Gastroesophageal sphincter (tissue), 4 donors: ENCODE results near the gene ULK4. TPM values are rescaled to one million over a fixed set of nuclear protein-coding genes. Genes with fewer than 3 reads are reported as not detected.

Experiments used
- ATAC-seq: fragments of 150-250 bp; one replicate; pipeline ENCODE4 v1.9.1; 2016; ENCODE audit warnings: mild to moderate bottlenecking, moderate library complexity
- H3K27ac ChIP-seq, 4 donors: fragments of 200-600 bp; sonication (generic) in 3 of 4; 1 replicate in 3 of 4; 2 replicates in 1 of 4; pipeline ENCODE4 v1.5.1; 2016 to 2019
- H3K27me3 ChIP-seq: fragments of 200-600 bp; sonication (generic); one replicate; pipeline ENCODE4 v1.5.1; 2019
- H3K36me3 ChIP-seq, 2 donors: fragments of 200-600 bp; sonication (generic); one replicate each; pipeline ENCODE4 v1.5.1; 2019; ENCODE audit warnings: control low read depth in 1 of 2
- H3K4me1 ChIP-seq, 3 donors: fragments of 200-600 bp; sonication (generic); 1 replicate in 2 of 3; 2 replicates in 1 of 3; pipeline ENCODE4 v1.5.1; 2016 to 2019; ENCODE audit warnings: control low read depth in 2 of 3
- H3K4me3 ChIP-seq, 2 donors: fragments of 200-600 bp; sonication (generic); one replicate each; pipeline ENCODE4 v1.5.1; 2019; ENCODE audit warnings: mild to moderate bottlenecking in 1 of 2, moderate library complexity in 1 of 2
- H3K9me3 ChIP-seq, 3 donors: fragments of 200-600 bp; sonication (generic); one replicate each; pipeline ENCODE4 v1.5.1; 2017 to 2019; ENCODE audit warnings: control low read depth in 2 of 3
- EP300 ChIP-seq: sonication (generic); formaldehyde crosslinking; IDR thresholded peaks from one replicate; pipeline ENCODE4 v1.6.1; 2017; ENCODE audit warnings: antibody characterized with exemption, mild to moderate bottlenecking
- POLR2A ChIP-seq, 2 donors: fragments of 450-650 bp; IDR thresholded peaks; one replicate each; pipeline ENCODE4 v1.6.1; 2017; ENCODE audit warnings: antibody characterized with exemption in 2 of 2, mild to moderate bottlenecking in 2 of 2, moderate library complexity in 1 of 2
- POLR2AphosphoS5 ChIP-seq: sonication (generic); formaldehyde crosslinking; IDR thresholded peaks from one replicate; pipeline ENCODE4 v1.6.1; 2017; ENCODE audit warnings: antibody characterized with exemption
- WGBS, 2 donors: methylation state at CpG; one replicate each; pipeline ENCODE4 v1.1.5; 2018; ENCODE audit warnings: low coverage in 1 of 2; 5-methylcytosine and 5-hydroxymethylcytosine counted together
- total RNA-seq, 4 donors: library from RNA; depleted of rRNA; stranded (reverse); fragments of >200 nt; gene quantifications; one replicate each; pipeline ENCODE4 v1.1.0, GENCODE V29; 2016
- TF ChIP-seq, protein P1 (sequence below), 4 experiments: fragments of 200-600 bp in 2 of 4; fragments of 450-650 bp in 2 of 4; sonication (generic) in 1 of 4; IDR thresholded peaks; one replicate each; pipeline ENCODE4 v1.5.1; 2017 to 2019; ENCODE audit warnings: antibody characterized with exemption in 4 of 4, mild to moderate bottlenecking in 2 of 4, moderate library complexity in 2 of 4

Gene ULK4
- total RNA-seq, 4 donors from 2014 or later, result 3.8 to 15.4 (median 8.8) TPM

DNA sequence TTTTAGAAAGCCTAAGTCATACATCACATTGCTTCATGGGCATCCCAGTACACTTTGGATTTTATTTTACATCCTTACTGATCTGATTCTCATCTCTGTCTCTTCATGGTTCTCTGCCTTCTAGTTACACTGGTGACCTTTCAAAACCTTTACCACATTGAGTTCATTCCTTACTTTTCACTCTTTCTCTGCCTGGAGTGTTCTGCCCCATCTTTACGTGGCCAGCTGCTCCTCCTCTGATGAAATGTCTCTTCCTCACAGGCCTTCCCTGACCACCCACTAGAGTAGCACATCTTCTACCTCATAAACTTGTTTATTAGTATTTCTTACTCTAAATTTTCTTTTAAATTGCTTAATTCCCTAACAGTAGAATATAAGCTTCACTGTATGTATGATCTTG is 744.9 kb downstream of the ULK4 start:
- H3K27me3 ChIP-seq, result no peaks in the 10 kb centered on the region
- no peak overlapping the region for H3K4me3 ChIP-seq
- H3K27ac ChIP-seq, result no peak overlapping the region
- no peaks in the 10 kb centered on the region for H3K9me3 ChIP-seq
- no peaks in the 10 kb centered on the region for H3K36me3 ChIP-seq
- ATAC-seq, result no peak
- TF ChIP-seq EP300, result no peak
- TF ChIP-seq POLR2A (IDR thresholded peaks at IDR 0.05), result no peak
- no peak for TF ChIP-seq POLR2AphosphoS5
- TF ChIP-seq, protein P1, sequence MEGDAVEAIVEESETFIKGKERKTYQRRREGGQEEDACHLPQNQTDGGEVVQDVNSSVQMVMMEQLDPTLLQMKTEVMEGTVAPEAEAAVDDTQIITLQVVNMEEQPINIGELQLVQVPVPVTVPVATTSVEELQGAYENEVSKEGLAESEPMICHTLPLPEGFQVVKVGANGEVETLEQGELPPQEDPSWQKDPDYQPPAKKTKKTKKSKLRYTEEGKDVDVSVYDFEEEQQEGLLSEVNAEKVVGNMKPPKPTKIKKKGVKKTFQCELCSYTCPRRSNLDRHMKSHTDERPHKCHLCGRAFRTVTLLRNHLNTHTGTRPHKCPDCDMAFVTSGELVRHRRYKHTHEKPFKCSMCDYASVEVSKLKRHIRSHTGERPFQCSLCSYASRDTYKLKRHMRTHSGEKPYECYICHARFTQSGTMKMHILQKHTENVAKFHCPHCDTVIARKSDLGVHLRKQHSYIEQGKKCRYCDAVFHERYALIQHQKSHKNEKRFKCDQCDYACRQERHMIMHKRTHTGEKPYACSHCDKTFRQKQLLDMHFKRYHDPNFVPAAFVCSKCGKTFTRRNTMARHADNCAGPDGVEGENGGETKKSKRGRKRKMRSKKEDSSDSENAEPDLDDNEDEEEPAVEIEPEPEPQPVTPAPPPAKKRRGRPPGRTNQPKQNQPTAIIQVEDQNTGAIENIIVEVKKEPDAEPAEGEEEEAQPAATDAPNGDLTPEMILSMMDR (IDR thresholded peaks at IDR 0.05), result no peak
- 19 to 50% methylated on average over 1 of the region's 1 CpG for WGBS, 2 donors
- H3K4me1 ChIP-seq, result peaks cover 15 to 97% (median 17%) of the 10 kb centered on the region in 3 donors

DNA sequence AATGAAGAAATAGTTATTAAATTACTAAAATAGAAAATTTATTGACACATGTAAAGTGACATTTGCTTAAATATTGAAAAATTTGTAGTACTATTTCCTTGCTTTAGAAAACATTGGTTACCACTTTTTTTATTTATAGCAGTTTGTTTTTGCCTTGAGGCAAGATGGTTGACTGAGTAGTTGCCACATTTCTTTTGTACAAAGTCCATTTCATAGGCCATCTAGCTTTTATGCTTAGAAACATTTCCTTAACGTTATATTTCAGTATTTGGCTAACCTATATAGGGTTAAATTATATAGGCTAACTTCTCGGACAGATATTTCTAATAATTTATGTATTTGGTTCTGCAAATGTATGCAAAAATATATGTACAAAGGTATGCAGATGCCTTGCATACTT is 745.5 kb downstream of the ULK4 start:
- H3K36me3 ChIP-seq, result no peaks in the 10 kb centered on the region
- H3K27ac ChIP-seq, result no peak overlapping the region
- no peak for ATAC-seq
- TF ChIP-seq, protein P1 (IDR thresholded peaks at IDR 0.05), result no peak
- TF ChIP-seq POLR2A (IDR thresholded peaks at IDR 0.05) (no peak), EP300 (no peak), POLR2AphosphoS5 (no peak)
- no peak overlapping the region for H3K4me3 ChIP-seq
- no peaks in the 10 kb centered on the region for H3K27me3 ChIP-seq
- peaks cover 12 to 95% (median 14%) of the 10 kb centered on the region in 3 donors for H3K4me1 ChIP-seq
- 70 to 73% methylated on average over 2 of the region's 2 CpGs for WGBS, 2 donors
- H3K9me3 ChIP-seq, result no peaks in the 10 kb centered on the region

DNA sequence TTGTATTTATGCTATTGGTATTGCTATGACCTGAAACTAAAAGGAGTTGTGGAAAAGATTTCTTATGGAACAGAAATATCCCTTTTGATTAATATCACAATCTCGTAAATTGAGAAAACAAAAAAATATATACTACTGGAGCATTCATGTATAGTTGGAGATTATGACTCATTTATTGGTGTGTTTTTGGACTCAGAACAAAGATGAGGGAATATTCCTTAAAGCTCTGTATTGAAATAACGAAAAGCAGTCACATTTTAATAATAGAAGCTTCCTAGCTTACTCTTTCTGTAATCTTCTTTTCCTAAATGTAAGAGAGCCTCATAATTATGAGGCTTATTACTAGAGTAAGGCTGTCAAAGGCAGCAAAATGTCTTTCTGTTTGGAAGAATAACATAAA is 748.3 kb downstream of the ULK4 start:
- TF ChIP-seq POLR2AphosphoS5 (no peak), POLR2A (IDR thresholded peaks at IDR 0.05) (no peak), EP300 (no peak)
- TF ChIP-seq, protein P1 (IDR thresholded peaks at IDR 0.05), result no peak
- Histone ChIP-seq H3K4me3 (no peak overlapping the region), H3K27me3 (no peaks in the 10 kb centered on the region), H3K27ac (no peak overlapping the region), H3K4me1 (peaks cover 8 to 73% (median 10%) of the 10 kb centered on the region in 3 donors), H3K36me3 (no peaks in the 10 kb centered on the region), H3K9me3 (no peaks in the 10 kb centered on the region)
- WGBS, 2 donors, result 44 to 45% methylated on average over 2 of the region's 2 CpGs
- no peak for ATAC-seq

- H3K4me1 ChIP-seq, result peaks cover 17 to 73% (median 19%) of the 10 kb centered on the region in 3 donors
- 86% methylated on average over 1 to 2 of the region's 2 CpGs for WGBS, 2 donors
- no peak for TF ChIP-seq EP300
- TF ChIP-seq, protein P1 (IDR thresholded peaks at IDR 0.05), result no peak
- TF ChIP-seq POLR2A (IDR thresholded peaks at IDR 0.05), result no peak
- TF ChIP-seq POLR2AphosphoS5, result no peak
Measured at GRCh38 chr3:41212088-41212487, 749.8 kb downstream of the ULK4 start.

GRCh38 chr3:41210966-41211365 is 750.9 kb downstream of the ULK4 start:
- Histone ChIP-seq H3K27me3 (no peaks in the 10 kb centered on the region), H3K4me3 (no peak overlapping the region), H3K4me1 (peaks cover 20 to 73% (median 30%) of the 10 kb centered on the region in 3 donors), H3K27ac (no peak overlapping the region), H3K9me3 (no peaks in the 10 kb centered on the region), H3K36me3 (no peaks in the 10 kb centered on the region)
- TF ChIP-seq EP300, result no peak
- TF ChIP-seq POLR2A (IDR thresholded peaks at IDR 0.05), result no peak
- TF ChIP-seq, protein P1 (IDR thresholded peaks at IDR 0.05), result no peak
- WGBS, 2 donors, result 82 to 88% methylated on average over 5 of the region's 5 CpGs
- no peak for ATAC-seq

More at GRCh38 chr3:41212088-41212487, 749.8 kb downstream of the ULK4 start:
- H3K27me3 ChIP-seq, result no peaks in the 10 kb centered on the region
- H3K9me3 ChIP-seq, result no peaks in the 10 kb centered on the region
- no peaks in the 10 kb centered on the region for H3K36me3 ChIP-seq
- ATAC-seq, result no peak
- no peak overlapping the region for H3K27ac ChIP-seq
- H3K4me3 ChIP-seq, result no peak overlapping the region
